HG03095 (cell line): Measurements from ENCODE around the gene FOXD3.

Source experiments
- ATAC-seq: cut with Tn5 transposase; IDR thresholded peaks from one replicate; pipeline ENCODE4 v1.9.1; 2021; ENCODE audit warnings: moderate library complexity; ENCODE audit not compliant: unreplicated experiment

The FOXD3 gene

GRCh38 chr1:63320022-63320721 is 2.2 kb upstream of the FOXD3 start:
- no peak for ATAC-seq

- no peak for ATAC-seq
Observed at GRCh38 chr1:63321066-63321784, 1.1 kb upstream of the FOXD3 start.

- ATAC-seq: no peak
Observed at GRCh38 chr1:63321785-63322113, 618 bp upstream of the FOXD3 start.

- no peak for ATAC-seq
Observed at GRCh38 chr1:63322944-63323864, 837 bp downstream of the FOXD3 start.

DNA sequence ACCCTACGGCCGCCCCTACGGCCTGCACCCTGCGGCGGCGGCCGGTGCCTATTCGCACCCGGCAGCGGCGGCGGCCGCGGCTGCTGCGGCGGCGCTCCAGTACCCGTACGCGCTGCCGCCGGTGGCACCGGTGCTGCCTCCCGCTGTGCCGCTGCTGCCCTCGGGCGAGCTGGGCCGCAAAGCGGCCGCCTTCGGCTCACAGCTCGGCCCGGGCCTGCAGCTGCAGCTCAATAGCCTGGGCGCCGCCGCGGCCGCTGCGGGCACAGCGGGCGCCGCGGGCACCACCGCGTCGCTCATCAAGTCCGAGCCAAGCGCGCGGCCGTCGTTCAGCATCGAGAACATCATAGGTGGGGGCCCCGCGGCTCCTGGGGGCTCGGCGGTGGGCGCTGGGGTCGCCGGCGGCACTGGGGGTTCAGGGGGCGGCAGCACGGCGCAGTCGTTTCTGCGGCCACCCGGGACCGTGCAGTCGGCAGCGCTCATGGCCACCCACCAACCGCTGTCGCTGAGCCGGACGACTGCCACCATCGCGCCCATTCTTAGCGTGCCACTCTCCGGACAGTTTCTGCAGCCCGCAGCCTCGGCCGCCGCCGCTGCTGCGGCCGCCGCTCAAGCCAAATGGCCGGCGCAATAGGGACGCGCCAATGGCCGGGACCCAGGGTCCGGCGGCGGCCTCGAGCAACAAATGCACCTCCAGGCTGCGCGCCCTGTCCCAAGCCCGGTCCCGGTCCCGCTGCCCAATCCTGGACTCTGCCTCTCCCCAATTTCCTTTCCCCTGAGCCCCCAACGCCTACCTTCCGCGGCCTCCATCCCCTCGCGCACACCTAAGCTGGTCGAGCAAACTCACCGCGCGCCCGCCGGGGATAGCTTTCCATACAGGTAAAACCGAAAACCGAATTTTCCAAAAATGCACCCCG is 1.8 kb downstream of the FOXD3 start:
- no peak for ATAC-seq

GRCh38 chr1:63324779-63325119 is 2.4 kb downstream of the FOXD3 start:
- ATAC-seq: no peak

GRCh38 chr1:63325279-63325985 is 3.1 kb downstream of the FOXD3 start:
- no peak for ATAC-seq

GRCh38 chr1:63326106-63326472 is 3.7 kb downstream of the FOXD3 start:
- ATAC-seq: no peak

GRCh38 chr1:63326473-63327380 is 4.4 kb downstream of the FOXD3 start:
- no peak for ATAC-seq

- no peak for ATAC-seq
Observed at GRCh38 chr1:63327417-63328054, 5.2 kb downstream of the FOXD3 start.

- no peak for ATAC-seq
Observed at GRCh38 chr1:63328122-63328521, 5.8 kb downstream of the FOXD3 start.

DNA sequence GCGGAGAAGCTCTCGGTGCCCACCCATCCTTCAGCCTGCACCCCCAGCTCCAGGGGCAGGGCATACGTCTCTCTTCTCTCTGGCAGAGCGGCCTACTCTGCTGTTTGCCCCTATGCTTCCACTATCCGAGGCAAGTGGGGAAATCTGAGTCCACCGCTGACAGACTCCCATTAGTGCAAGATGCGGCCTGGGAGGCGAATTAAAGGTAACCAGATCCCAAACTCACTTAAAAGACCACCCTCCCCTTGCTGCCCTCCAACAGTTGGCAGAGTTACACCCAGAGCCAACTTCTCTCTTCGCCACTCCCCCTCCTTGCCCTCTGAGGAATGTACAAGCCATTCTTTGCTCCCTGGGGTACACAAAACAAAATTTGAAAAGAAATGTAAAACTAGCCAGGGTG is 6.4 kb downstream of the FOXD3 start:
- ATAC-seq: no peak

GRCh38 chr1:63329621-63330330 is 7.4 kb downstream of the FOXD3 start:
- ATAC-seq: no peak

DNA sequence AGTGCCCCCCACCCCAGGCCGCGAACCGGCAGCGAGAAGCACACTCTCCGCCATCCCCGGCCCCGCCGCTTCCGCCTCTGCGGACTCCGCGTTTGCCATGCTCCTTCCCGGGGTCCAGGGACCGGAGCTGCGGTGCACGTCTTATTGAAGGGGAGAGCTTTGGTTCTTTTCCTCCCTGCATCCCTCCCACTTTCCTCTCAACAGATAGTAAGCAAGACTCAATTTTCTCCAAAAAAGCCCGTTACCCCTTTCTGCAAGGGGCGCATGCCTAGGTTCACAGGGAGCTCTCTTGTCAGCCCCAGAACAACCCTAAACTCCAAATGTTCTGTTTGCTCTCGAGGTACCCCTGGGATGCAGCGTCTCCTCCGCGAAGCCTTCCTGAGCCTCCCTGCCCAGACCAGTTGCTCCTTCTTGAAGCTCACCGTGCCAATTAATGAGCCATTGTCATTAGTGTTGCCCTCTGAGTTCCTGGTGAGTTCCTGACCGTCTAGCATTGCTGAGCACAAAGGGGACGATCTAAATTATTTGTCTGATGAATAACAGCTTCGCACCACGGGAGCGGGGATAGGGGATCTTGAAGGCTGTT is 8.1 kb downstream of the FOXD3 start:
- ATAC-seq: no peak

GRCh38 chr1:63342402-63342801 is 20.0 kb downstream of the FOXD3 start:
- no peak for ATAC-seq

DNA sequence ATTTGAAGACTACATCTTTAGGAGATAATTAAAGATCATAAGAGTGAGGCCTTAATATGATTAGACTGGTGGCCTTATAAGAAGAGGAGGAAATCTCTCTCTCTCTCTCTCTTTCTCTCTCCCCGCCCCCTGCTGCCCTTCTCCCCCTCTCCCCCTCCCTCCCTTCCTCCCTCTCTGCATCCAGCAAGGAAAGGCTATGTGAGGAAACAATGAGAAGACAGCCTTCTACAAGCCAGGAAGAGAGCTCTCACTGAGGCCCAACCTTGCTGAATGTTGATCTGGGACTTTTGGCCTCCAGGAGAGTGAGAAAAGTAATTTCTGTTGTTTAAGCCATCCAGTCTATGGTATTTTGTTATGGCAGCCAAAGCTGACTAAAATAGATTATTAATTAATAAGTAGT is 21.6 kb downstream of the FOXD3 start:
- ATAC-seq: no peak

- ATAC-seq: no peak
Observed at GRCh38 chr1:63350320-63350719, 28.0 kb downstream of the FOXD3 start.

DNA sequence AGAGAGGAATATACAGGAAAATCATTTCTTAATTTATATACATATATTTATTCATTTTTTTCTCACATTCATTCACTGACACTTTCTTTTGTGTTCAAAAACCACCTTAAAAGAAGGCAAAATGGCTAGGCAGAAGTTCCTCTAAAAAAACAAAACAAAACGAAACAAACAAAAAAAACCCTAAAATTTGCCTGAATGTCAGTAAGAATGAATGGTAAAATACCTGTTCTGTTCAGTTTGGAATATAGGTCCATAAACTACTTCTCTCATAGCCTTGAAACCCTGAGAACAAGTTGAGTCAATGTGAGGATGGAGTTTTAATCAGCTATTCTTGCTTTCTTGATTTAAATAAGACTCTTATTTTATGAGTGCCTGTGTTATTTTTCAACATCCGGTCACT is 30.4 kb downstream of the FOXD3 start:
- no peak for ATAC-seq
